Measurements from ENCODE around the gene MYO15B. TPM values are rescaled to one million over a fixed set of nuclear protein-coding genes. Genes with fewer than 3 reads are reported as not detected.

Gene MYO15B
- total RNA-seq, 1 experiment from 2014 or later: 30.3 TPM

GRCh38 chr17:75632863-75633485 lies 45.4 kb downstream of the MYO15B start, which contains the start of gene SMIM5:
TSS of gene SMIM5 (plus strand) at chr17:75633434. CDS start at chr17:75640202, 6,768 bp downstream.
- H3K9ac ChIP-seq (ENCODE audit: low read length): peak within 1 kb of the TSS; percentile 47
- peak; percentile 63 for DNase-seq (ENCODE audit: low read depth, low spot score)
- H3K36me3 ChIP-seq (ENCODE audit: control insufficient read depth in 1 of 2, insufficient read depth in 2 of 2, low read length in 2 of 2): 0 out of 4 replicates have a peak, but pooled peaks cover 0 to 2% of the 10 kb centered on the region in 2 experiments
- RAD21 ChIA-PET (ENCODE audit: low non-redundant PET in 1 of 2, low total read pairs in 2 of 2, uncharacterized antibody in 2 of 2, unreplicated experiment in 2 of 2): interaction anchor here (0.6 to 2.8 kb wide), 13 partner anchors 12 to 132 kb away, joined by 3 to 18 read pairs (median 6); partner anchors contain the start of gene GALK1 (in 1 of the 2)
- intact Hi-C loops (cut with micrococcal nuclease): loop anchor here (1.0 to 5.0 kb wide), 3 partner anchors 20 to 116 kb away; partner anchors contain the start of genes CASKIN2 and TSEN54
- H3K4me1 ChIP-seq (ENCODE audit: control insufficient read depth in 1 of 2, insufficient read depth in 2 of 2, low read length in 2 of 2): peaks cover 15 to 22% of the 10 kb centered on the region in 2 experiments
- no peak within 1 kb of the TSS for H2AFZ ChIP-seq (ENCODE audit: low read depth, low read length, poor library complexity, severe bottlenecking)
- CTCF ChIA-PET: interaction anchor here (0.6 to 2.8 kb wide), 50 partner anchors 9 to 212 kb away, joined by 3 to 169 read pairs (median 6); partner anchors contain the start of genes GALK1, ITGB4, RECQL5 and SAP30BP
- H3K79me2 ChIP-seq (ENCODE audit: insufficient read depth, low read length): no peaks in the 10 kb centered on the region
- no peaks in the 10 kb centered on the region for H3K9me2 ChIP-seq (ENCODE audit: insufficient read depth)
- H3K9me3 ChIP-seq (ENCODE audit: control insufficient read depth in 1 of 2, insufficient read depth in 1 of 2, low read depth in 1 of 2, low read length in 2 of 2): no peaks in the 10 kb centered on the region
- POLR2A ChIA-PET: interaction anchor here (0.9 to 2.4 kb wide), 5 partner anchors 13 to 147 kb away, joined by 3 to 17 read pairs (median 4); a partner anchor contains a TSS
- peak within 1 kb of the TSS; percentile 60 for H3K4me2 ChIP-seq (ENCODE audit: low read length)
- peak; percentile 89 for ATAC-seq
- H4K20me1 ChIP-seq (ENCODE audit: insufficient read depth): no peaks in the 10 kb centered on the region
- TF ChIP-seq CTCF (IDR thresholded peaks at IDR 0.05 in 2 of 3, conservative IDR thresholded peaks at IDR 0.05 in 1 of 3; ENCODE audit: borderline replicate concordance in 1 of 3, insufficient read depth in 1 of 3, low read depth in 2 of 3, low read length in 2 of 3) (peak; percentile 95 to 99 (median 99)), REST (IDR thresholded peaks at IDR 0.05; ENCODE audit: low read depth) (no peak), YY1 (IDR thresholded peaks at IDR 0.05; ENCODE audit: extremely low read depth, insufficient replicate concordance, low read depth, low read length) (peak; percentile 28), SRF (IDR thresholded peaks at IDR 0.05; ENCODE audit: low read depth) (no peak), RAD21 (IDR thresholded peaks at IDR 0.05; ENCODE audit: low read depth) (peak; percentile 92)
- no TSS peak for BruUV-seq (replicated peaks)
- peak within 1 kb of the TSS; percentile 73 for H3K27ac ChIP-seq (ENCODE audit: low read depth, low read length)
- H3K4me3 ChIP-seq (replicated peaks in 1 of 2; ENCODE audit: low read depth in 1 of 2, low read length in 2 of 2): peak within 1 kb of the TSS in 1 of 2 experiments; percentile 6; a peak in 1 of 4 replicates
- no peaks in the 10 kb centered on the region for H3K27me3 ChIP-seq (ENCODE audit: insufficient read depth, low read length)

All from HCT116 (cell line).